HG02885 (cell line): ENCODE data around the gene KLK12.

Source experiments
- ATAC-seq: cut with Tn5 transposase; IDR thresholded peaks from one replicate; pipeline ENCODE4 v1.9.1; 2021; ENCODE audit warnings: mild to moderate bottlenecking; ENCODE audit not compliant: unreplicated experiment, poor library complexity

The KLK12 gene

DNA sequence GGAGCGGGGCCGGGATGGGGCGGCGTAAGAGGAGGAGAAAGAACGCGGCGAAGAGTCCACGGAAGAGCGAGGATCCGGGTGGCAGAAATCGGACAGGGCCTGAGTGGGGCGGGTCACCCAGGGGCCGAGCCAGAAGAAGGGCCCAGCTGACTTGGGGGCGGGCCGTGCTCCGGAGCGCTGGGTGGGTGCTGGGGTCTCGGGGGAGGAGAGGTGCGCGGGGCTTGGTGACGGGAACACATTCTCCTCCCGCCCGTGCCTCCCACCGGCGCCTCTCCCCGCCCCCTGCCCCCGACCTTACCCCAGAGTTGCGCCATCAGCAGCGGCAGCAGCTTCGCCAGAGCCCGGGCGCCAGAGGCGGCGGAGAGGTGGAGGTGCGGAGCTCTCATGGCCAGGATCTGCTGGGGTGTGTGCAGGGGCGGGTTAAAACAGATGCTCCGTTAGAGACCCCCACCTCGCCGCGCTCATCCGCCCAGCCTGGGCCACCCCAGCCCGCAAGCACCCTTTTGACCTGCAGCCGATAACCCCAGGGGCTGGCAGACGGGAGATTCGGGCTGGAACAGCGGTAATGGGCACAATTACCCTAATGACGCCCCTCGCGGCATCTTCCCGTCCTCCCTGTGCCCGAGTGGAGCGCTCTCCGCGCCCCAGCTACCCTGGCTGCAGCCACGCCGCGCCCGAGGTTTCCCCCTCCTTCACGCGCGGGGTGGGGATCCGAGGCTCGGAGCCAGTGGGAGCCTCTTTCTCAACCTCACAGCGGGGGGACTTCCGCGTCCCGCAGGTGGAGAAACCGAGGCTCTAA is 15.9 kb downstream of the KLK12 start:
- ATAC-seq: no peak

DNA sequence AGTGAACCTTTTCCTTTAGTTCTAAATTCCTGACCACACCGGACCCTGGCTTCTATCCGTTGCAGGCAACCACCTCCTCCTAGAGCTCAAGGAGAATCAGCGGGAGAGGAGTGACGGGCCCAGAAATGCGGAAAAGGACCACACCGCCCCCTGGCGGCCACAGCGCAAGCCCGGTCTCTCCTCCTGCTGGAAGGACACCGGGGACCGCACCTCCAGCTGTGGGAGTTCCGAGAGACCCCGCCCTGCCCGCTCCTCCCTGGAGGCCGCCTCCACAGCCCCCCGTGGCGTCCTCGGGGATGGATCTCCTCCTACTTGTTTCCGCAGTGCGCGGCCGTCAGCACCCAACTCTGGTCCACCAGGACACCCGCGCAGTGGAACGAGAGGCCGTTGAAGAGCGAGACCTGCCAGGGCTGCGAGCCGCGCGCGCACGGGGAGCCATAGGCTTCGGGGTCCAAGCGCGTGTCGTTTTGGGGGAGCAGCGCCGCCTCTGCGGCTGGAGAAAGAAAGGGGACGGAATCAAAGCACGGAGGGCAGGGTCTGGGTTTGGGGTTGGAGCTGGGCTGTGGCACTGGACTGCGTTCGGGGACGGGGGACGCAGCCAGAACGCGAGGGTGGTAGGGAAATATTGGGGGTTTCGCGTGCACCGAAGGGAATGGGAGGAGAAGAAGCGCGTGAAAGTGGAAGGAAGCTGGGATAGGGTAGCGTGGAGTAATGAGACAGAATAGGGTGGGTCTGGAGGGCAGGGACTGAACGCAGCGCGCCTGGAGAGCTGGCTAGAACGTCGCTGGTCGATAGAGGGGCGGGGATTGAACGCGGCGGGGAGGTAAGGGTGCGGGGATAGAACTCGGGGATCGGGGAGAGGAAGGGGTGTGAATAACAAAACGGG is 17.8 kb downstream of the KLK12 start:
- no peak for ATAC-seq

DNA sequence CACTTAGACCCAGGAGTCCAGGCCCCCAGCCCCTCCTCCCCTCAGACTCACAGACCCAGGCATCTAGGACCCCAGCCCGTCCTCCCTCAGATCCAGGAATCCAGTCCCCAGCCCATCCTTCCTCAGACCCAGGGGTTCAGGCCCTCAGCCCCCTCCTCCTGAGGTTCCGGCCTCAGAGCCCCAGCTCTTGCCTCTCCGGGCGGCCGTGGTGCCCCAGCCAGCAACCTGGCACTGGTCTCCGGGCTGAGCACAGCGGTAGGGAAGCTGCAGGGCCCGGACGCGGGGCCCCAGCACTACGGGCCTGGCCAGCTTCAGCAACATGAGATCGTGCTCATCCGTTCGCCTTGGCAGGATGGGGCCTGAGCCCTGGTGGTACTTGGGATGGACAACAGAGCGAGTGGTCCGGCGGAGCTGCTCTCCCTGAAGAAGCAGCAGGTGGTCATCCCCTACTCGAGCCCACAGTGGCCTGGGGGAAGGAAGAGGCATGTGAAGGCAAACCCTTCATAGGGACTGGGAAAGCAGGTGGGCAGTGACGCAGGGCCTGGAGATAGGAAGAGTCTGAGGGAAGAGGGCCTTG is 19.0 kb downstream of the KLK12 start:
- ATAC-seq: no peak

DNA sequence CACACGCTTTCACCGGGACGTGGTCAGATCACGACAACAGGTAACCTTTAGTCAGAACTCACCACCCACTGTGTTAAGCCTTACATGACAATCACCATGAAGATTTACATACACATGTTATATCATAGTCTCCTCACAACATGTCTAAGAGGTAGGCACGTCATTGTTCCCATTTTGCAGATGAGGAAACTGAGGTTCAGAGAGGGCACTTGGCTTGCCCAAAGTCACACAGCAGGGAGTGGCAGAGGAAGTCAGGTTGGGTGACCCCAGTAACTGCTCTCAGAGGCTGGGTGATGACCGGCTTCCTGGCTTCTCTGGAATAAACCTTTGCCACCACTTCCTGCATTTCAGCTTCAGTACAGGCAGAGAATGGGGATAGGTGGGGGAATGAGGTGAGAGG is 20.6 kb downstream of the KLK12 start:
- ATAC-seq: no peak

DNA sequence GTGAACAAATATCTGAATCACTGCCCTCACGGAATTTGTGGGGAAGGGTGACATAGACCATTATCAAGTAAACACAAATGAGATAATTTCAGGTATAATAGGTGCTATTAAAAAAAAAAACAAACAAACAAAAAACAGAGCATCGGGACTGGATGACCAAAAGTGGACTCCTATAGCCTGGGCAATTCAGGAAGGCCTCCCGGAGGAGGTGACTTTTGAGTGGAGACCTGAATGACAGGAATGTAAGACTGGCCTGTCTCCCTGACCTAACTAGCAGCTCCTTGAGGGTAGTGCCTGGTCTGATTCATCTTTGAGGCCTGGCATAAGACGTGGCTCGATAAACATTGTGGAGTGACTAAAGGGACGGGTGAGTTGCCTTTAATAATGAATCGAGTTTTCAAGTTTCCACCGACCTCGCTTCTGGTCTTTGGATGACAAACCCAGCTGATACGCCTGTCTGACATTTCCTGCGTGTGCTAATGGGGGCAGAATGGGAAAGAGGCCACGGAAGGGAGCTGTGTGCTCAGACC is 22.1 kb downstream of the KLK12 start:
- ATAC-seq: no peak

DNA sequence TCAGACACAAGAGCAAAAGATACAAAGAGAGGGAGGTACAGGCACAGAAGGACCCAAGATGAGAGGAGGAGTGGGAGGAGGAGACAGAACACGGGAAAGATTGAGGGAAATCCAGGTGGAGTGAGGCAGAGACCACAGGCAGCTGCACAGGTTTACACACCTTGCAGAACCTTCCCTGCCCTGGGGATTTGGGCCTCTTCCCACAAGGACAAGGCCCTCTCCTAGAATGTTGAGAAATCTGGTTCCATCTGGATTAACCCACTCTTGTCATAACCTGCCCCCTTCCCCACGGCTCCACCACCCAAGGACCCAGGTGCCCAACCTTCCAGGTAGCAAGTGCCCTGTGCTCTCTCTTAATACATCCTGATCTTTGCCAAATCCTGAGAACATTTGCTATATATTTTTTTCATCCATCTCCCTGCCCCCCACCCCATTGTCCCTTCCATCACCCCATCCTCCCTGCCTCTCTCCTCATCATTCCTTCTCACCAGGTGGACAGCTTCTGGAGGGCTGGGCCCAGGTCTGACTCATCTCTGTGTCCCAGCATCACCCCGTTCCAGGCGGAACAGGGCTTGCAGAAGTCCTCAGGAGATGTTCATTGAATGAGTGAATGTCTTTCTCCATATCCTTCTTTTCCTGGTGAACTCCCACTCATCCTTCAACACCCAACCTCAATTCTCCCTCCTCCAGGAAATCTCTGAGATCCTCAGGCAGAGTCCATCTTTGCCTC is 24.6 kb downstream of the KLK12 start:
- ATAC-seq: no peak

DNA sequence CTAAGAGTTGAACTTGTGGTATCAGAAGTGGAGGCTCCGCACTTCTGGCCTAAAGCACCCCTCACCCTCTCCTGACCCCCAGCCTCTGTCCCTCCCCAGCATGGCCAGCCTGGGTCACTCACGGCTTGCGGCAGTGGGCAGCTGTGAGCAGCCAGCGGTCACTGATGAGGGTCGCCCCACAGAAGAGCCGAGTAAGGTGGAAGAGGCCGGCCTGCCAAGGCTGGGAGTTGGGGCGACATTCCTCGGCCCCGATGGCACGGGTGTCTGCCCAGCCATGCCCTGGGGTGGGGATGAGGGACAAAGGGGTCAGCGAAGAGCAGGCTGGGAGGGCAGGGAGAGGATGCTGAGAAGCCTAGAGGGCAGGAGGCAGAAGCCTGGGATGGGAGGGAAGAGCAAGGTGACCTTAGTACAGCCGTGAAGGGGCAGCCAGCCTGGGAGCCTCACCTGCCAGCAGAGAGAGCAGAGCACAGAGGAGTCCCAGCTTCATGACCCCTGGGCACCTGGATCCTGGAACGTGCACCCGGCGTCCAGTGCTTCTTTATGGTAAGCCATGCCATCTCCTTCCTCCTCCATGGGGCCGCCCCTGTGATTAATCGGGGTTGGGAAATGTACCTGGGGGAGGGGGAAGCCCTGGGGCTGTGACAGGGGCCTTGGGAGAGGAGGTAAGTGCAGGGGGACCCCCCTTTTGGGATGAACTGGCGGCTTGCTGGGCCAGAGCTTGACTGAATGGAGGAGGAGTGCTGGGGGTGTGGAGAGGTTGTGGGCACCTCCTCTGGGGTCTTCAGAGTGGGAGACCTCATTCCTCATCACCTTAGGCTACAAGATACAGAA is 25.5 kb downstream of the KLK12 start:
- ATAC-seq: no peak

DNA sequence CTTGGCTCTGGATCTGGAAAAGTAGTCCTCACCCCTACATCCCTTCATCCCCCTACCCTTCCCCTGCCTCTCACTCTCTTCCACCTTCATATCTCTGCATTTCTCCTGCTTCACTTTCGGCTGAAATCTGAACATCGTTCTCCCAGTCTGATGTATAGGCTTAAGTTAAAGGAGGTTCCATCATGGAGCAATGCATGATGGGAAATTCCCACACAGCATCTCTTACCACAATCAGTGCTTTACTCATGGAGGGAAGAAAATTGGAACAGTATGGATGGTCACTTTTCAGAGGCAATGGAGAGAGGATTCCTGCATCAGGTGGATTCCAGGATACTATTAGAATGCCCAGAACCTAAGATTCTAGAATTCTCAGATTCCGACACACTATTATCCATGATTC is 27.3 kb downstream of the KLK12 start:
- no peak for ATAC-seq

DNA sequence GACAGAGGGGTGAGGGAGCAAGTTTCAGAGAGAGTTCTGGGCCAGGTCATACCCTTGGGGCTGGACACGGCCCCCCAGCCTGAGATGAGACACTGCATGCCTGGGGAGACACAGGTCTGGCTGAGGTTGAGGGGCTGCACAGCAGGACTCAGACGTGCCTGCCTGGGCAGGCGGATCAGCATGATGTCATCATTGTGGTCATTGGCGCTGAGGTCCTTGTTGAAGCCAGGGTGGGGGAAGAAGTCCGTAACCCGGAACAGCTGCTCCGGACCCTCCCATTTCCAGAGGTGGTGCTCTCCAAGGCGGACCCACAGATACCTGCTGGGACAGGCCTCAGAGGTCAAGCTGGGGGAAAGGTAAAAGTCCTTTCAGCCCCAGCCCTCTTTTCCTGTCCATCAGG is 28.4 kb downstream of the KLK12 start:
- no peak for ATAC-seq

DNA sequence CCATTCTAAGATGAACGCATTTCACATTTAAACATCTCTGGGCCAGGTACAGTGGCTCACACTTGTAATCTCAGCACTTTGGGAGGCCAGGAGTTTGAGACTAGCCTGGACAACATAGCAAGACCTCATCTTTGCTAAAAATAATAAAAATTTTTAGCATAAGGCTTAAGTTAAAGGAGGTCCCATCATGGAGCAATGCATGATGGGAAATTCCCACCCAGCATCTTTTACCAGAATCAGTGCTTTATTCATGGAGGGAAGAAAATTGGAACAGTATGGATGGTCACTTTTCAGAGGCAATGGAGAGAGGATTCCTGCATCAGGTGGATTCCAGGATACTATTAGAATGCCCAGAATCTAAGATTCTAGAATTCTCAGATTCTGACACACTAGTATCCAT is 29.6 kb downstream of the KLK12 start:
- ATAC-seq: no peak

DNA sequence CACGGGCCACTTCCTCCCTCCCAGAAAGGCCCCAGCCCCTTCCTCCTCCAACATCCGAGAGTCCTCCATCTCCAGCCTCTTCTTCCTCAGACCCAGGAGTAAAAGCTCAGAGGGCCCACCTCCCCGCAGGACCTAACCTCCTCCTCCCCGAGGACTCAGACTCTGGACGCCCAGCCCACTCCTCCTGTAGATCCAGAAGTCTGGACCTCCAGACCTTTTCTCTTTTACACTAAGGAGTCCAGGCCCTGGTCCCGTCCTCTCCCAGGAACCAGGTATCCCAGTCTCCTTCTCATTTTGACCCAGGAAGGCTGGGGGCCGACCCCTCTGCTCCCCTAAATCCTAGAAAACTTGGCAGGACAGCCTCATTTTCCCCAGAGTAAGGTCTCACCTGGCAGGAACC is 31.5 kb downstream of the KLK12 start:
- ATAC-seq: no peak

DNA sequence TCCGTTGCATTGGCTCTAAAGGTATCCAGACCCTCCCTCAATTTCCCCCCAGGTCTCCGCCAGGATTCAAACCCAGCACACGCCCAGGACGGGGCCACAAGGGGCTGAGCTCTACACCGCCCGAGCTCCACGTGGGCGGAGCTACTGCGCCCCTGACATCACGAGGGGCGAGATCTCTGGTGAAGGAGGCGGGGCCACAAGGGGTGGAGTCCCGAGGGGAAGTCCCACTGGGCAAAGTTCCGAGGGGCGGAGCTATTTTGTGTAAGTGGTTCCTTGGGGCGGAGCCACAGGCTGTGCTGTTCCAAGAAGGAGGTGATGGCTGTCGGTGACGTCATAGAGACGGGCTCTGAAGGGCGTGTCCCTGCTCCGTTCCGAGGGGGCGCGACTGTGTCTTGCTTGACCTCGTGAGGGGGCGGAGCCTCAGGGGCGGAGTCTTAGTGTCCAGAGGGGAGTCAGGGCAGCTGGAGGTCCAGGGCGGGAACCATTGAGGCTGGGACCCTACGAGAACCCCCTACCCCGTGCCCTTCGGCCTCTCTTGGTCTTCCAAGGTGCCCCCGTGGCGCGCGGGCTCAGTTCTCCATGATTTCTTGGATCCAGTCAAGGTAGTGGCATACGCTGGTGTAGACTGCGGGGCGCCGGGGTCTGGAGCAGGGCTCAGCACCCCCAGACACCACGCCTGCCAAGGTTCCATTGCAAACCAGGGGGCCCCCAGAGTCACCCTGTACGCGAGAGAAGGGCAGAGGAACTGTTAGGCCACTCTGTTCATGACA is 32.1 kb downstream of the KLK12 start:
- ATAC-seq: no peak

DNA sequence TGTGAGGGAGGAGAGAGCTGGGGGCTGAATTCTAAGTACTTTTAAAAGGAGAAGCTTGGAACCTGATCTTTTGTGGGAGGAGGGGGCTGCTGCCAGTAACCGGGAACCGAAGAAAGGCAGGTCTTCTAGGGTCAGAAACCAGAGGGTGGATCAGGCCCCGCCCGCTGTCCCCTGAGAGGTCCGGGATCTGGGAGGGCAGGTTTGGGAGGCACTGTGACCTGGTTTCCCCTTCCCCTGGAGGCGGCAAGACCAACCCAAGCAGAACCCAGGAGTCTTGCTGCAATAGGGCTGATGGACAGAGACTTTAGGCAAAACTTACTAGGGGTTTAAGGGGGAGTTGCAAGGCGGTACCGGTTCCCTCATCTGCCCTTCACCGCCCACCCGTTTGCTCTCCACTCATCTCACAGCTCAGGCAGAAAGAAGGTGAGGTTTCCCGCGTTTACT is 32.7 kb downstream of the KLK12 start:
- no peak for ATAC-seq

DNA sequence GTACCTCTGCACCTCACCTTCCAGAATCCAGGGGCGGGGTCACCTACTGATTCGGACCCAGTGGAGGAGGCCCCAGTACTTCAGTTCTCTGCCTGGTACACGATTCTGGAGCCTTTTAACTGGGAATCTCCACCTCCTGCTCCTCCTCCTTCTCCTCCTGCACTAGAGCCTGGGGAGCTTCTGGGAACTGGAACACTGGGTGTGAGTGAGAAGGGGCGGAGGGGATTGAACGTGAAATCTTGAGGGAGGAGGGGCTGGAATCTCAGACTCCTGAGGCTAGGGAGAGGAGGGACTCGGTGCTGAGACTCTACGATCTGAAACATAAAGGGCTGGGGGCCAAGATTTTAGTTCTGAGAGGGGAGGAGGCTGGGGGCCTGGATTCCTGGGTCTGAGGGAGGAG is 33.3 kb downstream of the KLK12 start, which contains the start of gene KLK8:
TSS of gene KLK8 (minus strand) at position 90 of the 400 bp plus-strand sequence. CDS start 437 bp downstream, outside the sequence.
- no peak for ATAC-seq

DNA sequence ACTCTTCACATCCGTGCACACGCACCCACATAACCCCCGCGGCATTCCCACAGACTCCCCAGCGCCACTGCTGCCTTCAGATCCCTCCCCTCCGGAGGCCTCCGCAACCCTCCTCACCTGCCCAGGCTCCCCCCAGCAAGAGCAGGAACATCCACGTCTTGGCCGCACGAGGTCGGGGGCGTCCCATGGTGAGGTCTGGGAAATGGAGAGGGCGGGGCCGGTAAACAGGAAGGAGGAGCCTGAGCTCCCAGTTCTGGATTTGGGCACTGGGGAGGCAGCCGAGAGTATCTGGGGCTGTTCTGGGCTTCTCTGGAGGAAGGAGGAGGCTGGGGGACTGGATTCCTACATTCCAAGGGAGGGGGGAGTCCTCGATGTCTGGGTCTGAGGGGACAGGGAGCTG is 33.8 kb downstream of the KLK12 start:
- ATAC-seq: no peak

DNA sequence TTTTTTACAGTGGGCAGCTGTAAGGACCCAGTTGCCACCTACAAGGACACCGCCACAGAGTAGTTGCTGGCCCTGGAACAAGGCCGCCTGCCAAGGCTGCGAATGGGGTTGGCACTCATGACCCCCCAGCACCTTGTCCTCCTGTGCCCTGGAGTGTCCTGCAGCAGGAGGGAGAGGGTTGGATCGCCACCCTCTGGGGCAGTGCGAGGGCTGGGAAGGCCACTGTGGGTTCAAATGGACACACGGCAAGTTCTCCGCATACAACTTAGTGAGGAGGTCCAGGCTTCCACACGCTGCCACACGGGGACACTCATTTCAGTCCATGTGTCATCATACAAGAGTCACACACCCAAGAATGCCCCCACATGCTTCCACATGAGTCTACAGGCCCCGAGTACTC is 34.4 kb downstream of the KLK12 start:
- no peak for ATAC-seq

DNA sequence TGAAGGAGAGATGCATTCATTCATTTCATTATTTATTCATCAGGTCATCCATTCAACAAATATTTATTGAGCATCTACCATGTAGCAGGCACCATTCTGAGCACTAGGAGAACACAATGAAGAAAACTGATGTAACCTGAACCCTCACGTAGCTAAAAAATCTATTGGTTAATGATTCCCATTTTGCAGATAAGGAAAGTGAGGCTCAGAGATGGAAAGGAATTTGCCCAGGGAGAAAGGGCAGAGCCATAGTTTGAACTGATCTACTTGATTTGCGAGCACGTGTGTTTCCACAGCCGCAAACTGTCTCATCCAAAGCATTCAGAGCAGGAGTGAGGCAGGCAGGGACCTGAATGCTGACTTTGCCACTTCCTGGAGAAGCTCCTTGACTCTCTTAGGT is 36.1 kb downstream of the KLK12 start:
- ATAC-seq: no peak

DNA sequence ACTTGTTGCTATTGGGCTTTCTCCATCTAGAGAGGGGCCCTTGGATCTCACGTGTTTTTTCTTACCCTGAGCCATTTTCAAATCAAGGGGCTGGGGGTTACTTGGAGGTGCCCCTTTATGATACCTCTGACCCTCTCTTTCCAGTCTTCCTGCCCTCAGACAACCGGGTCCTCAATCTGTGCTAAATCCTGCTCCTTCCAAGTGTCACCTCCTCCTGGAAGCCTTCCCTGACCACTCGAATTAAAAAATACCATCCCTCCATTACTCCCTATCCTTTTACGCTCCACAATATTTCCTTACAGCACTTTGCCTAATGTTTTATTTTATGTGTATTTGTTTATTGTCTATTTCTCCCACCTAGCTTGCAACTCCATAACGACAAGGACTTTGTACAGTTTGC is 36.7 kb downstream of the KLK12 start:
- ATAC-seq: no peak

DNA sequence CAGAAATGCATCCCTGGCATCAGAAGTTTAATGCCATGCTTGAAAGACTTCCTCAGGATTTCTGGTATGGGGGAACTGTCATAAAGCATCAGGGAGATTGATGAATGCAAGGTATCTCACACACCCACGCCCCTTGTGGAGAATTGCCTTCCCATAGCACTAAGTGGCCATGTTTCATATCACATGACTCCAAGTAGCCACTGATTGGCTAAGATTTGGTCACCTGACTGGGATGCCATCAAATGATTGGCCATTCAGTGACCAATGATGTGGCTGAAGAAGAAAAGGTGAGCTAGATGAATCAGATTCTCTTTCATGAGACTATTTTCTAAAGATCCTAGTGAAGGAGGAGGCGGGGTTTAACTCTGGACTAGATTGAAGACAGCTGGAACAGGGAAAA is 40.7 kb downstream of the KLK12 start:
- ATAC-seq: no peak
